MCF 10A (cell line): ENCODE measurements around the gene PICALM. TPM values are rescaled to one million over a fixed set of nuclear protein-coding genes. Genes with fewer than 3 reads are reported as not detected.

Experiments
- BruUV-seq: library from RNA; stranded (reverse); fragments of 400-500 nt; replicated peaks from 2 replicates; lab custom pipeline; 2021; lab: Mats Ljungman, UMichigan
- CTCF ChIA-PET: fragments of 300-600 bp; sonication (Branson Sonifier 250); formaldehyde crosslinking; extraction: SDS; loops from one replicate; lab custom pipeline; 2021; ENCODE audit warnings: antibody characterized with exemption, inconsistent platforms; lab: Yijun Ruan, JAX
- POLR2A ChIA-PET: fragments of 300-600, 350-650 bp; sonication (Branson Sonifier 250); formaldehyde crosslinking; extraction: SDS; loops from one replicate; lab custom pipeline; 2020; ENCODE audit warnings: antibody characterized with exemption, inconsistent platforms; lab: Yijun Ruan, JAX
- DNase-seq: peaks from one replicate; pipeline ENCODE4 v3.0.0-alpha.2; 2018; ENCODE audit not compliant: unreplicated experiment
- H3K27ac Mint-ChIP-seq: one replicate; pipeline ENCODE4 v1.8.0; 2022; ENCODE audit warnings: mild to moderate bottlenecking, low read depth, mixed read lengths; ENCODE audit not compliant: unreplicated experiment
- H3K27me3 Mint-ChIP-seq: one replicate; pipeline ENCODE4 v1.8.0; 2022; ENCODE audit warnings: mixed read lengths; ENCODE audit not compliant: insufficient read depth, unreplicated experiment
- H3K36me3 Mint-ChIP-seq: one replicate; pipeline ENCODE4 v1.8.0; 2022; ENCODE audit warnings: mild to moderate bottlenecking, moderate library complexity, mixed read lengths; ENCODE audit not compliant: insufficient read depth, unreplicated experiment
- H3K4me1 Mint-ChIP-seq: one replicate; pipeline ENCODE4 v1.8.0; 2022; ENCODE audit warnings: mixed read lengths; ENCODE audit not compliant: insufficient read depth, unreplicated experiment
- H3K4me3 Mint-ChIP-seq: one replicate; pipeline ENCODE4 v1.8.0; 2022; ENCODE audit warnings: mild to moderate bottlenecking, moderate library complexity, mixed read lengths; ENCODE audit not compliant: unreplicated experiment
- H3K9me3 Mint-ChIP-seq: one replicate; pipeline ENCODE4 v1.8.0; 2022; ENCODE audit warnings: mixed read lengths; ENCODE audit not compliant: unreplicated experiment
- intact Hi-C: fragments of 100-400 bp; cut with micrococcal nuclease; formaldehyde crosslinking; loops from 2 replicates; pipeline ENCODE4 v1.14.1; 2022
- total RNA-seq: library from RNA; stranded (reverse); gene quantifications from 2 replicates; pipeline ENCODE4 v1.2.3, GENCODE V29; 2022
- TF ChIP-seq, protein P1 (sequence below): fragments of 200-600 bp; IDR thresholded peaks from one replicate; pipeline ENCODE4 v1.8.0; 2022; ENCODE audit warnings: antibody characterized with exemption, mild to moderate bottlenecking; ENCODE audit not compliant: unreplicated experiment

The PICALM gene
- total RNA-seq, 1 experiment from 2014 or later, result 137 TPM

GRCh38 chr11:86062719-86063118 is 6.2 kb downstream of the PICALM start:
- H3K4me3 Mint-ChIP-seq, result no peak overlapping the region

DNA sequence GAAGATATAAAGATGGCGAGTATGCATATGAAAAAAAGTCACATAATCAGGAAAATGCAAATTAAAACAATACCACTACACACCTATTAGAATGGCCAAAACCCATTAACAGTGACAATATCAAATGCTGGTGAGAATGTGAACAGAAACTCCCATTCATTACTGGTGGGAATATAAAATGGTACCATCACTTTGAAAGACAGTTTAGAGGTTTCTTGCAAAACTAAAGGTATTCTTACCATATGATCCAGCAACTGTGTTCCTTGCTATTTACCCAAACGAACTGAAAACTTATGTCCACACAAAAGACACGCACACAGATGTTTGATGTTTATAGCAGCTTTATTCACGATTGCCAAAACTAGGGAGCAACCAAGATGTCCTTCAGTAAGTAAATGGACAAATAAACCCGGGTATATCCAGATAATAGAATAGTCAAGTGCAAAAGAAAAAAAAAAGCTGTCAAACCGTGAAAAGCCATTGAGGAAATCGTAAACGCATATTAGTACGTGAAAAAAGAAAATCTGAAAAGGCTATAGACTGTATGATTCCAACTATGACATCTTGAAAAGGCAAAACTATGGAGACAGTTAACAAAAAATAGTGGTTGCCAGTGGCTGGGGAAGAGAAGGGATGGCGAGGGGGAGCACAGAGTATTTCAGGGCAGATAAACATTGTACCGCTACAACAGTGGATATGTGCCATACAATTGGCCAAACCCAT is 7.2 kb downstream of the PICALM start:
- Mint-ChIP-seq H3K4me3 (no peak overlapping the region), H3K27me3 (no peaks in the 10 kb centered on the region), H3K4me1 (peaks cover 39% of the 10 kb centered on the region), H3K36me3 (no peaks in the 10 kb centered on the region), H3K9me3 (no peaks in the 10 kb centered on the region), H3K27ac (no peak overlapping the region)
- DNase-seq, result no peak
- intact Hi-C loops, result no loop called here
- ChIA-PET POLR2A (interaction anchor here (0.7 to 1.2 kb wide), 3 partner anchors 13 to 183 kb away, joined by 3 to 4 read pairs (median 4); partner anchors contain the start of gene EED), CTCF (interaction anchor here (0.6 to 1.1 kb wide), 4 partner anchors 8 to 188 kb away, joined by 3 read pairs; no protein-coding TSS in a partner anchor)
- no TSS peak for BruUV-seq
- TF ChIP-seq, protein P1, sequence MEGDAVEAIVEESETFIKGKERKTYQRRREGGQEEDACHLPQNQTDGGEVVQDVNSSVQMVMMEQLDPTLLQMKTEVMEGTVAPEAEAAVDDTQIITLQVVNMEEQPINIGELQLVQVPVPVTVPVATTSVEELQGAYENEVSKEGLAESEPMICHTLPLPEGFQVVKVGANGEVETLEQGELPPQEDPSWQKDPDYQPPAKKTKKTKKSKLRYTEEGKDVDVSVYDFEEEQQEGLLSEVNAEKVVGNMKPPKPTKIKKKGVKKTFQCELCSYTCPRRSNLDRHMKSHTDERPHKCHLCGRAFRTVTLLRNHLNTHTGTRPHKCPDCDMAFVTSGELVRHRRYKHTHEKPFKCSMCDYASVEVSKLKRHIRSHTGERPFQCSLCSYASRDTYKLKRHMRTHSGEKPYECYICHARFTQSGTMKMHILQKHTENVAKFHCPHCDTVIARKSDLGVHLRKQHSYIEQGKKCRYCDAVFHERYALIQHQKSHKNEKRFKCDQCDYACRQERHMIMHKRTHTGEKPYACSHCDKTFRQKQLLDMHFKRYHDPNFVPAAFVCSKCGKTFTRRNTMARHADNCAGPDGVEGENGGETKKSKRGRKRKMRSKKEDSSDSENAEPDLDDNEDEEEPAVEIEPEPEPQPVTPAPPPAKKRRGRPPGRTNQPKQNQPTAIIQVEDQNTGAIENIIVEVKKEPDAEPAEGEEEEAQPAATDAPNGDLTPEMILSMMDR, result no peak

More at GRCh38 chr11:86062719-86063118, 6.2 kb downstream of the PICALM start:
- TF ChIP-seq, protein P1, result no peak
- no peaks in the 10 kb centered on the region for H3K36me3 Mint-ChIP-seq
- CTCF ChIA-PET, result interaction anchor here (0.6 kb wide), 1 partner anchor 12 kb away, joined by 3 read pairs; no protein-coding TSS in a partner anchor
- DNase-seq, result no peak
- BruUV-seq, result no TSS peak
- H3K27me3 Mint-ChIP-seq, result no peaks in the 10 kb centered on the region
- H3K9me3 Mint-ChIP-seq, result no peaks in the 10 kb centered on the region
- peaks cover 39% of the 10 kb centered on the region for H3K4me1 Mint-ChIP-seq
- intact Hi-C loops, result no loop called here
- POLR2A ChIA-PET, result interaction anchor here (0.8 to 1.2 kb wide), 5 partner anchors 9 to 134 kb away, joined by 3 to 4 read pairs (median 4); no protein-coding TSS in a partner anchor
- peak overlapping the region; percentile 83 for H3K27ac Mint-ChIP-seq

GRCh38 chr11:86060544-86060943 is 8.3 kb downstream of the PICALM start:
- no TSS peak for BruUV-seq
- no peaks in the 10 kb centered on the region for H3K27me3 Mint-ChIP-seq
- intact Hi-C loops, result no loop called here
- H3K36me3 Mint-ChIP-seq, result no peaks in the 10 kb centered on the region
- no peak overlapping the region for H3K4me3 Mint-ChIP-seq
- DNase-seq, result no peak
- H3K27ac Mint-ChIP-seq, result no peak overlapping the region
- CTCF ChIA-PET, result interaction anchor here (0.6 to 2.6 kb wide), 5 partner anchors 9 to 276 kb away, joined by 3 to 9 read pairs (median 3); no protein-coding TSS in a partner anchor
- H3K9me3 Mint-ChIP-seq, result no peaks in the 10 kb centered on the region
- POLR2A ChIA-PET, result interaction anchor here (0.9 kb wide), 1 partner anchor 33 kb away, joined by 3 read pairs; no protein-coding TSS in a partner anchor
- TF ChIP-seq, protein P1, result no peak
- H3K4me1 Mint-ChIP-seq, result peaks cover 39% of the 10 kb centered on the region

GRCh38 chr11:86058360-86058759 is 10.5 kb downstream of the PICALM start:
- H3K27ac Mint-ChIP-seq, result no peak overlapping the region
- ChIA-PET POLR2A (interaction anchor here (0.5 to 2.2 kb wide), 3 partner anchors 9 to 135 kb away, joined by 3 to 8 read pairs (median 6); partner anchors contain the start of gene PICALM), CTCF (interaction anchor here (0.6 to 2.6 kb wide), 7 partner anchors 9 to 165 kb away, joined by 3 to 9 read pairs (median 3); no protein-coding TSS in a partner anchor)
- H3K4me3 Mint-ChIP-seq, result no peak overlapping the region
- no peaks in the 10 kb centered on the region for H3K27me3 Mint-ChIP-seq
- TF ChIP-seq, protein P1, result no peak
- no TSS peak for BruUV-seq
- no peaks in the 10 kb centered on the region for H3K9me3 Mint-ChIP-seq
- no peaks in the 10 kb centered on the region for H3K36me3 Mint-ChIP-seq
- no peak for DNase-seq
- H3K4me1 Mint-ChIP-seq, result peaks cover 38% of the 10 kb centered on the region
- intact Hi-C loops, result no loop called here
